ENCODE data around the gene TTBK2.

- TF ChIP-seq CTCF (IDR thresholded peaks at IDR 0.05) (no peak), TCF7L2 (IDR thresholded peaks at IDR 0.05; ENCODE audit: low read depth, low read length) (no peak), POLR2AphosphoS5 (IDR thresholded peaks at IDR 0.05; ENCODE audit: low read depth, low read length) (no peak), REST (IDR thresholded peaks at IDR 0.05; ENCODE audit: insufficient read depth in 1 of 2, low read depth in 2 of 2, low read length in 1 of 2) (no peak), SIN3A (IDR thresholded peaks at IDR 0.05; ENCODE audit: borderline replicate concordance, insufficient read depth, low read depth, low read length) (no peak)
Observed at GRCh38 chr15:42691770-42692169, 228.8 kb downstream of the TTBK2 start.

Measured in Panc1 (cell line).